A549 (cell line): ENCODE data around the gene CHID1. TPM values are rescaled to one million over a fixed set of nuclear protein-coding genes. Genes with fewer than 3 reads are reported as not detected.

Source experiments
- ATAC-seq, 2 experiments: fragments of 200-7000 bp in 1 of 2; fragments of >200 bp in 1 of 2; cut with Nextera tagmentation in 1 of 2; cut with Tn5 transposase in 1 of 2; 3 replicates each; pipeline versions ENCODE4 v1.8.0 to v1.9.1; 2018 to 2020; ENCODE audit warnings: mild to moderate bottlenecking in 1 of 2, moderate library complexity in 1 of 2
- CTCF ChIA-PET: fragments of 300-600 bp; sonication (Branson Sonifier 250); formaldehyde crosslinking; extraction: SDS; loops from one replicate; lab custom pipeline; 2021; ENCODE audit warnings: antibody characterized with exemption, inconsistent platforms; lab: Yijun Ruan, JAX
- POLR2A ChIA-PET: fragments of 350-600 bp; formaldehyde crosslinking; extraction: SDS; loops from one replicate; lab custom pipeline; 2021; ENCODE audit warnings: antibody characterized with exemption, inconsistent platforms; lab: Yijun Ruan, JAX
- DNase-seq, 2 experiments: peaks; one replicate each; pipeline versions ENCODE4 v3.0.0 to v3.0.0-alpha.2; 2011 to 2016; ENCODE audit warnings: low read depth in 1 of 2, low spot score in 1 of 2
- FAIRE-seq: peaks from 2 replicates; lab custom pipeline; 2011; peaks lifted over from hg19 to GRCh38; lab: Jason Lieb, UNC
- H3K27ac ChIP-seq, 2 experiments: fragments of >200 bp; sonication (Bioruptor Twin); formaldehyde crosslinking; 3 replicates each; pipeline ENCODE4 v1.5.1; 2016 to 2017
- H3K4me1 ChIP-seq: fragments of >200 bp; sonication (Bioruptor Twin); formaldehyde crosslinking; 3 replicates; pipeline ENCODE4 v1.6.1; 2016
- H3K4me2 ChIP-seq: fragments of >200 bp; sonication (Bioruptor Twin); formaldehyde crosslinking; 3 replicates; pipeline ENCODE4 v1.6.1; 2016
- H3K4me3 ChIP-seq: fragments of >200 bp; sonication (Bioruptor Twin); formaldehyde crosslinking; 3 replicates; pipeline ENCODE4 v1.5.1; 2016
- H3K9me3 ChIP-seq: fragments of >200 bp; sonication (Bioruptor Twin); formaldehyde crosslinking; 3 replicates; pipeline ENCODE4 v1.6.1; 2016
- BHLHE40 ChIP-seq: IDR thresholded peaks from 2 replicates; pipeline ENCODE4 v1.6.1; 2012; ENCODE audit warnings: low read depth, low read length, inconsistent platforms
- CBX8 ChIP-seq: fragments of 200-600 bp; sonication (generic); IDR thresholded peaks from 2 replicates; pipeline ENCODE4 v1.6.1; 2016
- EHF ChIP-seq: fragments of 250-450 bp; sonication (Bioruptor Pico); IDR thresholded peaks from 2 replicates; pipeline ENCODE4 v1.5.0; 2020; ENCODE audit warnings: mild to moderate bottlenecking
- EHMT2 ChIP-seq: fragments of 200-600 bp; sonication (generic); IDR thresholded peaks from 2 replicates; pipeline ENCODE4 v1.6.1; 2016; ENCODE audit warnings: antibody characterized with exemption, low read depth, mild to moderate bottlenecking, moderate library complexity
- EP300 ChIP-seq, 2 experiments: fragments of >200 bp; sonication (Bioruptor Twin); formaldehyde crosslinking; IDR thresholded peaks; 2 replicates in 1 of 2; 3 replicates in 1 of 2; pipeline ENCODE4 v1.6.1; 2016 to 2017
- FOXS1 ChIP-seq: fragments of 250-450 bp; sonication (Bioruptor Pico); IDR thresholded peaks from 2 replicates; pipeline ENCODE4 v1.5.0; 2020; ENCODE audit warnings: mild to moderate bottlenecking, moderate library complexity
- HEYL ChIP-seq: fragments of 250-450 bp; sonication (Bioruptor Pico); IDR thresholded peaks from 2 replicates; pipeline ENCODE4 v1.8.0; 2021; ENCODE audit warnings: mild to moderate bottlenecking, moderate library complexity
- HOXA7 ChIP-seq: fragments of 250-450 bp; sonication (Bioruptor Pico); IDR thresholded peaks from 2 replicates; pipeline ENCODE4 v1.5.0; 2020; ENCODE audit warnings: mild to moderate bottlenecking, moderate library complexity
- HOXB13 ChIP-seq: fragments of 250-450 bp; sonication (Bioruptor Pico); IDR thresholded peaks from 2 replicates; pipeline ENCODE4 v1.5.0; 2020; ENCODE audit warnings: low read depth, mild to moderate bottlenecking, moderate library complexity
- HOXB5 ChIP-seq: fragments of 250-450 bp; sonication (Bioruptor Pico); IDR thresholded peaks from 2 replicates; pipeline ENCODE4 v1.5.0; 2020; ENCODE audit warnings: mild to moderate bottlenecking, moderate library complexity
- JUN ChIP-seq, 2 experiments: fragments of >200 bp; sonication (Bioruptor Twin); formaldehyde crosslinking; IDR thresholded peaks; 2 replicates in 1 of 2; 3 replicates in 1 of 2; pipeline ENCODE4 v1.6.1; 2016 to 2017
- JUNB ChIP-seq: fragments of >200 bp; sonication (Bioruptor Twin); formaldehyde crosslinking; IDR thresholded peaks from 2 replicates; pipeline ENCODE4 v1.6.1; 2016
- KDM1A ChIP-seq: fragments of 200-600 bp; sonication (generic); IDR thresholded peaks from 2 replicates; pipeline ENCODE4 v1.6.1; 2016; ENCODE audit warnings: low read depth, mild to moderate bottlenecking
- KDM5A ChIP-seq: fragments of 200-600 bp; sonication (generic); IDR thresholded peaks from 2 replicates; pipeline ENCODE4 v1.6.1; 2016; ENCODE audit warnings: antibody characterized with exemption, mild to moderate bottlenecking
- MAZ ChIP-seq: fragments of 150-350 bp; IDR thresholded peaks from 2 replicates; pipeline ENCODE4 v1.6.1; 2014; ENCODE audit warnings: antibody characterized with exemption, low read depth, low read length, borderline replicate concordance
- NPAS2 ChIP-seq: fragments of 250-450 bp; sonication (Bioruptor Pico); IDR thresholded peaks from 2 replicates; pipeline ENCODE4 v1.8.0; 2022; ENCODE audit warnings: mild to moderate bottlenecking, moderate library complexity, borderline replicate concordance
- PHF8 ChIP-seq: fragments of 200-600 bp; sonication (generic); IDR thresholded peaks from 2 replicates; pipeline ENCODE4 v1.6.1; 2016; ENCODE audit warnings: low read depth, mild to moderate bottlenecking, antibody characterized with exemption, moderate library complexity, borderline replicate concordance
- POLR2A ChIP-seq: IDR thresholded peaks from 2 replicates; pipeline ENCODE4 v1.6.1; 2012; ENCODE audit warnings: mild to moderate bottlenecking, low read length
- POLR2AphosphoS2 ChIP-seq: conservative IDR thresholded peaks from 2 replicates; pipeline ENCODE4 v1.6.1; 2012; ENCODE audit warnings: low read length, improper control_type of control experiment, inconsistent platforms
- RARB ChIP-seq: fragments of 250-450 bp; sonication (Bioruptor Pico); IDR thresholded peaks from 2 replicates; pipeline ENCODE4 v1.8.0; 2021; ENCODE audit warnings: mild to moderate bottlenecking, moderate library complexity
- RFX5 ChIP-seq: fragments of 450-650 bp; IDR thresholded peaks from 2 replicates; pipeline ENCODE4 v1.7.1; 2014; ENCODE audit warnings: antibody characterized with exemption, mild to moderate bottlenecking, moderate library complexity
- RNF2 ChIP-seq: fragments of 200-600 bp; sonication (generic); IDR thresholded peaks from 2 replicates; pipeline ENCODE4 v1.6.1; 2016; ENCODE audit warnings: low read depth, mild to moderate bottlenecking, antibody characterized with exemption, moderate library complexity, borderline replicate concordance
- SMC3 ChIP-seq: fragments of >200 bp; sonication (Bioruptor Twin); formaldehyde crosslinking; IDR thresholded peaks from 3 replicates; pipeline ENCODE4 v1.6.1; 2018; ENCODE audit warnings: inconsistent platforms
- TP53 ChIP-seq: fragments of 250-450 bp; sonication (Bioruptor Pico); IDR thresholded peaks from 2 replicates; pipeline ENCODE4 v1.5.0; 2021; ENCODE audit warnings: mild to moderate bottlenecking, moderate library complexity
- ZSCAN20 ChIP-seq: fragments of 250-450 bp; sonication (Bioruptor Pico); IDR thresholded peaks from 2 replicates; pipeline ENCODE4 v1.8.0; 2022; ENCODE audit warnings: mild to moderate bottlenecking, moderate library complexity
- WGBS: methylation state at CpG from one replicate; pipeline ENCODE4 v1.1.6; 2017; ENCODE audit errors: missing lambda C conversion rate; 5-methylcytosine and 5-hydroxymethylcytosine counted together
- polyA plus RNA-seq, 4 experiments: library from polyadenylated mRNA; depleted of rRNA in 3 of 4; stranded (reverse); fragments of >200 nt; fragmentation: RNase III in 1 of 4; extraction: RNeasy Plus Mini Kit Qiagen cat#74134 plus additional on column Dnase treatment in 1 of 4; gene quantifications; 2 replicates in 3 of 4; 3 replicates in 1 of 4; pipeline ENCODE4 v1.2.3, GENCODE V29; 2011 to 2017
- TF ChIP-seq, protein P1 (sequence below): fragments of 150-350 bp; IDR thresholded peaks from 2 replicates; pipeline ENCODE4 v1.6.1; 2014; ENCODE audit warnings: low read depth, mild to moderate bottlenecking, low read length
- TF ChIP-seq, protein P2 (sequence below): fragments of >200 bp; sonication (Bioruptor Twin); formaldehyde crosslinking; IDR thresholded peaks from 2 replicates; pipeline ENCODE4 v1.6.1; 2016
- TF ChIP-seq, protein P3 (sequence below): fragments of 450-650 bp; IDR thresholded peaks from 2 replicates; pipeline ENCODE4 v1.6.1; 2014; ENCODE audit warnings: antibody characterized with exemption
- TF ChIP-seq, protein P4 (sequence below): IDR thresholded peaks from 2 replicates; pipeline ENCODE4 v1.6.1; 2012

CHID1 gene
- polyA plus RNA-seq, 2 of the 4 experiments (the other 2 are of a cell fraction), result 53.8 to 70.6 TPM

DNA sequence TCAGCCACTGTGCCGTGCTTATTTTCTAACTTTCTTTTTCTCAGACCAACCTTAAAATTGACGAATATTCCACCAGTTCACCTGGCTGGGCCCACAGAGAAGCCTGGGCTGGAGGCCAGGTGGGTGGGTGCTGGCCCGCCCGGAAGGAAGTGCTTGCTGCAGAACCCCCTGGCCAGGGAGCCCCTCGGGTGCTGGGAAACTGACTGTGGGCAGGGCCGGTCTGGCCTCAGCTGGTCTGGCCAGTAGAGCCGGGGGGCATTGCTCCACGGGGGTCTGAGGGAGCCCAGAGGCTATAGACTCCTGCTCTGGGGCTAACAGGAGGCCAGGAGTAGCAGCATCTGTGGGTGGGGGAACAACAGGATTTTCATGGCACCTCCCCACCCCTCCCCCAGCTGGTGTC lies 6.8 kb upstream of the CHID1 start:
- WGBS, result 76% methylated on average over 8 of the region's 8 CpGs
- POLR2A ChIA-PET, result no interaction called here

DNA sequence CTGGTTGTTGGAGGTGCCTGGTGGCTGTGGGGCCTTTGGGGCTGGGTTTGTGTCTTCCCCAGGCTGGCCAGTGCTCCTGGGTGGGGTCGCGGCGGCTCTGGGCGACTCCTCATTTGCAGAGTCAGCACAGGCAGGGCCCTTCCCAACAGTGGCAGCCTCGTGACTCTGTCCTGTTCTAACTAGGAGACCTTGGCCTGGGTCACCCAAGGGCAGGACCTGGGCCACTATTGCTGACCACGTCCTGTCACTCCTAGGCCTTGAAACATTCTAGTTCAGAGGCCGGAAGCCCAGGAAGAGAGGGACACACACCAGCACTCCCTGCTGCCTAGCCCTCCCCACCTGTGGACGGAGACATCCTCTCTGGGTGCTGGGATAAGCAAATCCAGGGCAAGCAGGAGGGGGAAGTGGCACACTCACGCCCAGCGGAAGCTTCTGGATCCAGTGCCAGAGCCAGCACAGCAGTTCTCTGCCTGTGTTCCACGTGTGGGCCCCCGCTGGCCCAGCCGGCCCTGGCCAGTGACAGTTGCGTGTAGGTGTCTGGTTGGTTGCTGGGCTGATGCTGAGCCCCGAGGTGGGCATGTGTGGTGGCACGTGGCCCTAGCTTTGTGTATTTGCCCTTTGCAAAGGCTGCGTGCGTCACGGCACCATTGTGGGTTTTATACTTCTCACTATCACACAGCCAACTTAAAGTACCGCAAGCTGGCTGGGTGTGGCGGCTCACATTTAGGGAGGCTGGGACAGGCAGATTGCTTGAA lies 4.3 kb upstream of the CHID1 start:
- no peak overlapping the region for H3K4me3 ChIP-seq
- ChIA-PET CTCF (interaction anchor here (2.1 to 3.4 kb wide), 2 partner anchors 10 to 136 kb away, joined by 7 to 18 read pairs; partner anchors contain the start of gene AP2A2), POLR2A (interaction anchor here (0.7 kb wide), 1 partner anchor 8 kb away, joined by 3 read pairs; no protein-coding TSS in a partner anchor)
- ATAC-seq (no peak), DNase-seq (no peak), FAIRE-seq (no peak)
- no peak overlapping the region for H3K4me2 ChIP-seq
- H3K4me1 ChIP-seq, result peaks cover 5% of the 10 kb centered on the region
- WGBS, result 80% methylated on average over 17 of the region's 21 CpGs
- TF ChIP-seq PHF8, result no peak
- no peak for TF ChIP-seq EHF (CRISPR knock-in tag)
- no peak for TF ChIP-seq POLR2A
- no peak for TF ChIP-seq KDM5A
- TF ChIP-seq BHLHE40, result no peak
- TF ChIP-seq POLR2AphosphoS2, result no peak
- TF ChIP-seq, protein P1, sequence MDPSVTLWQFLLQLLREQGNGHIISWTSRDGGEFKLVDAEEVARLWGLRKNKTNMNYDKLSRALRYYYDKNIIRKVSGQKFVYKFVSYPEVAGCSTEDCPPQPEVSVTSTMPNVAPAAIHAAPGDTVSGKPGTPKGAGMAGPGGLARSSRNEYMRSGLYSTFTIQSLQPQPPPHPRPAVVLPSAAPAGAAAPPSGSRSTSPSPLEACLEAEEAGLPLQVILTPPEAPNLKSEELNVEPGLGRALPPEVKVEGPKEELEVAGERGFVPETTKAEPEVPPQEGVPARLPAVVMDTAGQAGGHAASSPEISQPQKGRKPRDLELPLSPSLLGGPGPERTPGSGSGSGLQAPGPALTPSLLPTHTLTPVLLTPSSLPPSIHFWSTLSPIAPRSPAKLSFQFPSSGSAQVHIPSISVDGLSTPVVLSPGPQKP, result no peak
- no peak for TF ChIP-seq SMC3
- no peak for TF ChIP-seq ZSCAN20 (CRISPR knock-in tag)
- TF ChIP-seq JUN (IDR thresholded peaks at IDR 0.05), result no peak
- TF ChIP-seq HEYL (CRISPR knock-in tag), result no peak
- no peak for TF ChIP-seq EHMT2
- TF ChIP-seq HOXA7 (CRISPR knock-in tag), result no peak
- TF ChIP-seq EP300 (IDR thresholded peaks at IDR 0.05), result no peak
- H3K9me3 ChIP-seq, result no peaks in the 10 kb centered on the region
- H3K27ac ChIP-seq, result no peak overlapping the region

More for the DNA sequence above, 6.8 kb upstream of the CHID1 start:
- CTCF ChIA-PET, result interaction anchor here (3.4 kb wide), 1 partner anchor 8 kb away, joined by 18 read pairs; the partner anchor contains the start of gene AP2A2
- no peaks in the 10 kb centered on the region for H3K9me3 ChIP-seq
- TF ChIP-seq, protein P1, result no peak
- TF ChIP-seq, protein P2, sequence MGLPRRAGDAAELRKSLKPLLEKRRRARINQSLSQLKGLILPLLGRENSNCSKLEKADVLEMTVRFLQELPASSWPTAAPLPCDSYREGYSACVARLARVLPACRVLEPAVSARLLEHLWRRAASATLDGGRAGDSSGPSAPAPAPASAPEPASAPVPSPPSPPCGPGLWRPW, result no peak
- TF ChIP-seq HOXB5 (no peak), POLR2AphosphoS2 (no peak), HOXA7 (CRISPR knock-in tag) (no peak), POLR2A (no peak), KDM1A (no peak), RARB (CRISPR knock-in tag) (no peak), JUNB (no peak), CBX8 (no peak), RFX5 (no peak), FOXS1 (no peak), NPAS2 (CRISPR knock-in tag) (no peak), HOXB13 (CRISPR knock-in tag) (no peak), MAZ (no peak), TP53 (CRISPR knock-in tag) (no peak), RNF2 (no peak), EHF (CRISPR knock-in tag) (no peak)
- TF ChIP-seq, protein P3, sequence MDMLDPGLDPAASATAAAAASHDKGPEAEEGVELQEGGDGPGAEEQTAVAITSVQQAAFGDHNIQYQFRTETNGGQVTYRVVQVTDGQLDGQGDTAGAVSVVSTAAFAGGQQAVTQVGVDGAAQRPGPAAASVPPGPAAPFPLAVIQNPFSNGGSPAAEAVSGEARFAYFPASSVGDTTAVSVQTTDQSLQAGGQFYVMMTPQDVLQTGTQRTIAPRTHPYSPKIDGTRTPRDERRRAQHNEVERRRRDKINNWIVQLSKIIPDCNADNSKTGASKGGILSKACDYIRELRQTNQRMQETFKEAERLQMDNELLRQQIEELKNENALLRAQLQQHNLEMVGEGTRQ, result no peak
- TF ChIP-seq, protein P4, sequence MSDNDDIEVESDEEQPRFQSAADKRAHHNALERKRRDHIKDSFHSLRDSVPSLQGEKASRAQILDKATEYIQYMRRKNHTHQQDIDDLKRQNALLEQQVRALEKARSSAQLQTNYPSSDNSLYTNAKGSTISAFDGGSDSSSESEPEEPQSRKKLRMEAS, result no peak
- TF ChIP-seq, all 56 proteins: peak for 0
- H3K4me2 ChIP-seq, result no peak overlapping the region
- no peak for FAIRE-seq
- no peak overlapping the region for H3K4me3 ChIP-seq
- ATAC-seq, result no peak
- H3K27ac ChIP-seq, result no peak overlapping the region
- DNase-seq, result no peak
- no peaks in the 10 kb centered on the region; the same call in 2 of the 3 replicates for H3K4me1 ChIP-seq
